AG08396 (cell line): ENCODE results near the gene ZNF483.
"Not testable (repeated sequence)": the region's sequence is repeated elsewhere in the genome, so short reads cannot be mapped to it uniquely, and the experiment has no call there.

Experiments used
- DNase-seq: peaks from one replicate; pipeline ENCODE4 v3.0.0; 2012; ENCODE audit warnings: low spot score, mixed read lengths

ZNF483 gene

GRCh38 chr9:111525056-111525977, at the start of gene ZNF483:
Gene ZNF483, plus strand, starts transcription at chr9:111525179. Its CDS starts 2,217 bp downstream, at chr9:111527396.
- peak; percentile 91 for DNase-seq

- no peak for DNase-seq
Observed at GRCh38 chr9:111475195-111475594, 49.8 kb upstream of the ZNF483 start.

- no peak for DNase-seq
Observed at GRCh38 chr9:111477677-111478076, 47.3 kb upstream of the ZNF483 start.

- no peak for DNase-seq
Observed at GRCh38 chr9:111481885-111482636, 42.9 kb upstream of the ZNF483 start.

GRCh38 chr9:111482694-111483438, 42.1 kb upstream of the ZNF483 start:
- peak; percentile 81 for DNase-seq

GRCh38 chr9:111483439-111483857, 41.5 kb upstream of the ZNF483 start:
- peak; percentile 77 for DNase-seq

- DNase-seq: peak; percentile 92
Observed at GRCh38 chr9:111483858-111484571, 41.0 kb upstream of the ZNF483 start, which contains the start of gene ECPAS. Gene ECPAS, minus strand, starts transcription at chr9:111484383. Its CDS starts 11,465 bp downstream, at chr9:111472918.

- DNase-seq: no peak
Observed at GRCh38 chr9:111484572-111484894, 40.4 kb upstream of the ZNF483 start.

GRCh38 chr9:111497196-111497595, 27.8 kb upstream of the ZNF483 start:
- not testable (repeated sequence) for DNase-seq

- no peak for DNase-seq
Observed at GRCh38 chr9:111501005-111501562, 23.9 kb upstream of the ZNF483 start.

- DNase-seq: no peak
Observed at GRCh38 chr9:111501648-111502047, 23.3 kb upstream of the ZNF483 start.

GRCh38 chr9:111502506-111502905, 22.5 kb upstream of the ZNF483 start:
- DNase-seq: no peak

GRCh38 chr9:111511581-111511980, 13.4 kb upstream of the ZNF483 start:
- DNase-seq: not testable (repeated sequence)

GRCh38 chr9:111514967-111515366, 10.0 kb upstream of the ZNF483 start:
- DNase-seq: no peak

GRCh38 chr9:111516061-111516465, 8.9 kb upstream of the ZNF483 start:
- no peak for DNase-seq

- DNase-seq: no peak
Observed at GRCh38 chr9:111524731-111525055, 286 bp upstream of the ZNF483 start.

GRCh38 chr9:111527347-111527746, 2.4 kb downstream of the ZNF483 start:
- no peak for DNase-seq

- no peak for DNase-seq
Observed at GRCh38 chr9:111529787-111530186, 4.8 kb downstream of the ZNF483 start.

- no peak for DNase-seq
Observed at GRCh38 chr9:111531716-111532115, 6.7 kb downstream of the ZNF483 start.

- DNase-seq: no peak
Observed at GRCh38 chr9:111533099-111533790, 8.3 kb downstream of the ZNF483 start.
